GM12801 (cell line): ENCODE data around the gene ACOXL.

Source experiments
- CTCF ChIP-seq: IDR thresholded peaks from one replicate; pipeline ENCODE4 v1.5.1; 2011; ENCODE audit warnings: control low read depth; ENCODE audit not compliant: insufficient read length; ENCODE audit errors: extremely low read depth

The ACOXL gene

GRCh38 chr2:110707386-110707965, 24.9 kb upstream of the ACOXL start:
- no peak for TF ChIP-seq CTCF

GRCh38 chr2:110708455-110708854, 23.9 kb upstream of the ACOXL start:
- TF ChIP-seq CTCF, result no peak

GRCh38 chr2:110712737-110713136, 19.6 kb upstream of the ACOXL start:
- TF ChIP-seq CTCF, result no peak

- TF ChIP-seq CTCF, result no peak
Measured at GRCh38 chr2:110713513-110714362, 18.6 kb upstream of the ACOXL start.

GRCh38 chr2:110714452-110715224, 17.7 kb upstream of the ACOXL start:
- TF ChIP-seq CTCF, result no peak

- no peak for TF ChIP-seq CTCF
Measured at GRCh38 chr2:110716959-110717645, 15.3 kb upstream of the ACOXL start.

- TF ChIP-seq CTCF, result no peak
Measured at GRCh38 chr2:110717734-110718133, 14.6 kb upstream of the ACOXL start.
